ENCODE data around the gene CLASRP. TPM values are rescaled to one million over a fixed set of nuclear protein-coding genes. Genes with fewer than 3 reads are reported as not detected.

Gene CLASRP
- total RNA-seq, 1 donor = 49.4 TPM

DNA sequence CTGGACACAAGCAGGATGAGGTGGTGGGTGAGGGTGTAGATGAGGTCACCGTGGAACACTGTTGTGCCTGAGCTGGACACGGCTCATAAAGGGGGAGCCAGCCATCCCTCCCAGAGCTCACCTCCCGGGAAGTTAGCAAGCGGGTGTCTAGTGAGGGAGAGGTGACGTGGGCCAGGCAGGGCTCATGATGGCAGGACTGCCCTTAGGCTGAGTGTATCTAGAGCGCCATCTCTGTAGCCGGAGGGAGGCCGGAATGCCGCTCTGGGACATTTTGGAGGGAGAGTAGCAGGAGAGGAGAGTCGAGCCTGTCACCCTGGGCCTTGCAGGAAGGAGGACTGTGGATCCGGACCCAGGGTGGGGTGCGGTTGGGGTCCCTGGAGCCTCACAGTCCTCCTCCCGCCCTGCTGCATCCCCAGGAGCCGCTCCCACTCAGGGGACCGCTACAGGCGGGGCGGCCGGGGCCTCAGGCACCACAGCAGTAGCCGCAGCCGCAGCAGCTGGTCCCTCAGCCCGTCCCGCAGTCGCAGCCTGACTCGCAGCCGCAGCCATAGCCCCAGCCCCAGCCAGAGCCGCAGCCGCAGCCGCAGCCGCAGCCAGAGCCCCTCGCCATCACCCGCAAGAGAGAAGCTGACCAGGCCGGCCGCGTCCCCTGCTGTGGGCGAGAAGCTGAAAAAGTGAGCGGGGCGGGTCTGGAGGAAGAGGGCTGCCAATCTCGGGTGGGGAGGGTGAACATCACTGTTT is 28.2 kb downstream of the CLASRP start:
- Histone ChIP-seq H3K4me3 (ENCODE audit: low read length) (no peak overlapping the region), H3K9me3 (ENCODE audit: low read depth, low read length) (no peaks in the 10 kb centered on the region), H3K4me1 (ENCODE audit: insufficient read depth, low read length) (no peaks in the 10 kb centered on the region), H3K27me3 (ENCODE audit: insufficient read depth, low read length) (no peaks in the 10 kb centered on the region)

DNA sequence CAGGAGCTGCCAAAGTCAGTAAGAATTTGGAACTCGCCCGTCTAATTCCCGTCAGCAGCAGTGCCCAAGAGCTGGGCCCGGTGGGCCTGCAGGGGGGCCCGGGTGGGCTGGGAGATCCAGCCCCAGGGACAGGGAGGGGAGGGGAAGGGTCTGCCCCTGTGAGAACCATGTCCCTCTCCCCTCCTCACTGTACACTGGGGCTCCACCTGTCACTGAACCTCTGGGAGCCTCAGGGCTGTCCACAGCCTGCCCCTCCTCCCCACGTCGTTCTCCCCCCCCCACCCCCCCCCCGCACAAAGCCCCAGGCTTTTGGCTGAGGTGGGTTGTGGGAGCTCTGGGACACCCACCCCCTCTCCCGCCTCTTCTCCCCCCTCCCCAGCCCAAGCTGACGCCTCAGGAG is 29.2 kb downstream of the CLASRP start:
- no peak overlapping the region for H3K4me3 ChIP-seq (ENCODE audit: low read length)
- no peaks in the 10 kb centered on the region for H3K27me3 ChIP-seq (ENCODE audit: insufficient read depth, low read length)
- no peaks in the 10 kb centered on the region for H3K9me3 ChIP-seq (ENCODE audit: low read depth, low read length)
- H3K4me1 ChIP-seq (ENCODE audit: insufficient read depth, low read length) = no peaks in the 10 kb centered on the region

DNA sequence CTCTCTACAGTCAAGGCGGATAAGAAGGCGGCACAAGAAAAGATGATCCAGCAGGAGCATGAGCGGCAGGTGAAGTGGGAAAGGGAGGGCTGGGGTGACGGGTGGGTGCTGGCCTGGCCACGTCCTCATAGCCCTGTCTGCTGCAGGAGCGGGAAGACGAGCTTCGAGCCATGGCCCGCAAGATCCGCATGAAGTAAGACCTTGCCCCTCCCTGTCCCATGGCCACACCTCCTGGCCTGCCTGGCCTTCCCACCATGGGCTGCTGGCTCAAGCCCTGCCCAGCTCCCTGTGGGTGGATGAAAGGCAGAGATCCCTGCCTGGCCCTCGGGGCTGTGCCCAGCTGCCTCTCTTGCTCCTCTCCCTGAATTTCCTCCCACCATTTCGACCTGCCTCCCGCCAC is 30.2 kb downstream of the CLASRP start:
- Histone ChIP-seq H3K9me3 (ENCODE audit: low read depth, low read length) (no peaks in the 10 kb centered on the region), H3K4me1 (ENCODE audit: insufficient read depth, low read length) (peaks cover 4% of the 10 kb centered on the region), H3K4me3 (ENCODE audit: low read length) (no peak overlapping the region), H3K27me3 (ENCODE audit: insufficient read depth, low read length) (no peaks in the 10 kb centered on the region)

DNA sequence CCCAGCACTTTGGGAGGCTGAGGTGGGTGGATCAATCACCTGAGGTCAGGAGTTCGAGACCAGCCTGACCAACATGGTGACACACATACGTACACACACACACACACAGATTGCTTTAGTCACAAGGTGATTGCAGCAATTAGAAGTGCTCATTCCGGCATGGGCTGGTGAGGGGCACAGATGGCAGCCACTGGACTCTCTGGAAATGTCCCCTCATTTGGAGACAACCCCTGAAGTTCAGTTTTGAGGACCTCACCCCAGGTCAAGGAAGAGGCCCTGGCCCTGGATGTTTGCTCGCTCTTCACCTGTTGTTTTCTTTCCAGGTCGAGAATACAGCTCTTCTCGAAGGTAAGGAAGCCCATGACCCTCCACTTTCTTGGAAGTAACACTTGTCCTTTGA is 31.4 kb downstream of the CLASRP start:
- Histone ChIP-seq H3K9me3 (ENCODE audit: low read depth, low read length) (no peaks in the 10 kb centered on the region), H3K27me3 (ENCODE audit: insufficient read depth, low read length) (no peaks in the 10 kb centered on the region), H3K4me3 (ENCODE audit: low read length) (no peak overlapping the region), H3K4me1 (ENCODE audit: insufficient read depth, low read length) (peaks cover 15% of the 10 kb centered on the region)

DNA sequence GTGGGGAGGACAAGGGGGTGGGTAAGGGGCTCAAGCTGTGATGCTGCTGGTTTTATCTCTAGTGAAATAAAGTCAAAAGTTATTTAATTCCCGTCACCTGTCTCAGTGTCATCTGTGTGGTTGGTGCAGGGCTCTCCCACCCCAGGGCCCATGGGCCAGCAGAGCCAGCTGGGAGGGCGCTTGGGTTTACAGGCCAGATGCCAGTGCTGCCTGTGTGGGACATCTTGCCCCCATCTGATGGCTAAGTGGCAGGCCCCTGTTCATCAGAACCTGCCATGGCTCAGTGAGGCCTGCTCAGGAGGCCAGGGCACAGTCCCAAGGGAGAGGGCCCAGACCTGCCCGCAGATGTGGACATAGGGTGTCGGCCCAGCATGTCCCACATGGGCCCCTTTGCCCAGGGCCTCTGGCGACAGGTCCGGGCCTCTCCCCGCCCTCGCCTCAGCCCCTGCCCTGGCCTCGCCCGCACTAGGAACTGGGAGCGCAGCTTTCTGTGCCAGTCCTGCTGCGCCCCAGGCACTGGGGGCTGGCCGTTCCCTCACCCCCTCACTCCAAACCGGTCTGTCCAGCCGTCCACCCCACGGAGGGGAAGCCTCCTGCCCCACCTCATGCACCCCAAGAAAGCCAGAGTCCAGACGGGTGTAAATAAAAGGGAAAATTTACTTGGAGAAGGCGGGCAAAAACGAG is 32.2 kb downstream of the CLASRP start:
- no peaks in the 10 kb centered on the region for H3K27me3 ChIP-seq (ENCODE audit: insufficient read depth, low read length)

DNA sequence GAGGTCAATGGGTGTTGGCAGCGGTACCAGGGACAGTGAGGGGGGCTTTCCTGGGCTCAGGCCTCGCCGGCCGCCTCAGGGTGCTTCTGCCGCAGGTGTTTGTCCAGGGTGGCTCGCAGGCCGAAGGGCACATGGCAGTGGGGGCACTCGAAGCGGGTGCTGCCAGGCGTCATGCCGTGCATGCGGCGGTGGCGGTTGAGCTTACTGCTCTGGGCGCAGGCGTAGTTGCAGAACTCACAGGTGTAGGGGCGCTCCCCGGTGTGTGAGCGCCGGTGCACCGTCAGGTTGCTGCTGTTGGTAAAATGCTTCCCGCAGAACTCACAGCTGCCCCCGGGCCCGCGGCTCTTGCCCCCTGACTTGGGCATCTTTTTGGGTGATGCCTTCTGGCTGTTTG is 32.7 kb downstream of the CLASRP start:
- Histone ChIP-seq H3K4me3 (ENCODE audit: low read length) (no peak overlapping the region), H3K9me3 (ENCODE audit: low read depth, low read length) (no peaks in the 10 kb centered on the region), H3K4me1 (ENCODE audit: insufficient read depth, low read length) (peaks cover 17% of the 10 kb centered on the region), H3K27me3 (ENCODE audit: insufficient read depth, low read length) (no peaks in the 10 kb centered on the region)

More for the DNA sequence above, 32.2 kb downstream of the CLASRP start:
- H3K9me3 ChIP-seq (ENCODE audit: low read depth, low read length) = no peaks in the 10 kb centered on the region
- no peak overlapping the region for H3K4me3 ChIP-seq (ENCODE audit: low read length)
- peaks cover 15% of the 10 kb centered on the region for H3K4me1 ChIP-seq (ENCODE audit: insufficient read depth, low read length)

DNA sequence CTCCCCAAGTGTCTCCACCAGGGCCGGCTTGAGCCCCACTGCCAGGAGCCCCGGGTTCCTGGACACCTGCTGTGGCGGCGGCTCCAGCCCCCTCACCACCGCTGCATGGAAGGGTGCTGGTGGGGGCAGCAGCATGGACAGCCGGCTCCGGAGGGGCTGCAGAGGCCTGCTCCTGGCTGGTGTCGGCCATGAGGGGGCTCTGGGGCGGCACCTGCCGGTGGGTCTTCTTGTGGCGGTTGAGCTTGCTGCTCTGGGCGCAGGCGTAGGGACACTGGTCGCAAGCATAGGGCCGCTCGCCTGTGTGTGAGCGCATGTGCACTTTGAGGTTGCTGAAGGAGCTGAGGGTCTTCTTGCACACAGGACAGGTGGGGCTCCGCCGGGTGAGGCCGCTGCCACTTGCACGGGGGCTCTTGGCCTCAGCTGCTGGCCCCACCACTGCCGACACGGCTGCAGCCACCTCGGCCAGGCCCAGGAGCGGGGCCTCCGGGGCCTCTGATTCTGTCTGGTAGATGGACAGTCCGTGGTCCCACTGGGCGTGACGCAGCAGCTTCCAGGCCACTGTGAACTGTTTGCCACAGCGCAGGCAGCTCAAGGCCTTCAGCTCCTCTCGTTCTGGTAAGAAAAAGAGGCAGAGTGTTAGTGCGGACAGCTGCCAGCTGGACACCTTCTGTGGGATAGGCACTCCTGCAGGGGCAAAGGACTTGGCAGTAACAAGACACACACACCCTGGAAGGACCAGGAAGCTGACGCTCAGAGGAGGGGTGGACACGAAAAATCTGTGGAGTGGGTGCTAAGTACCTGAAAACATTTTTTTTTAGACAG is 33.3 kb downstream of the CLASRP start:
- H3K9me3 ChIP-seq (ENCODE audit: low read depth, low read length) = no peaks in the 10 kb centered on the region
- H3K4me1 ChIP-seq (ENCODE audit: insufficient read depth, low read length) = peaks cover 24% of the 10 kb centered on the region
- H3K27me3 ChIP-seq (ENCODE audit: insufficient read depth, low read length) = no peaks in the 10 kb centered on the region
- no peak overlapping the region for H3K4me3 ChIP-seq (ENCODE audit: low read length)

DNA sequence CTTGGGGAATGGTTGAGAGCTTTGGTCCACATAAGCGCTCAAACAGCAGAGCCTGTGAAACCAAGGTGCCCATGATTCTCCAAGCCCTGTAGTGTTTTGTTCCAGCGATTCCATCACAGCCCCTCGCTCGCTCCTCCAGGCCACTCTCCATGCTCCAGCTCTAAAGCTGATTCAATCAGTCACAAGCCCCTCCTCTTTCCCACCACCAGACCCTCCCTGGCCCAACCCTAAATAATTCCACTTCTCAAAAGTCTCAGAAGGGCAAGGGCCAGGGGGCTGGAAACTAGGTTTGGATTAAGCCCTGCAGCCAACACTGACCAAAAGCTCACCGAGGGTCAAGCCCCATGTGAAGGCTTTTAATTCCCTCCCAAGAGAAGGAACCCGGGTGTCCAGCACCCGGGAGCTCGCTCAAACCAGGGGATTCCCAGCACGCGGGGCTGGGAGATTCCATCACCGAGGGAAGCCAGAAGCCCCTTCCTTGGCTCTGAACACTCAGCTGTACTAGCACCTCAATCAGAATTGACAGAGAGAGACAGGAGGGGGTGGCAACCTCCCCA is 36.0 kb downstream of the CLASRP start:
- Histone ChIP-seq H3K4me3 (ENCODE audit: low read length) (peak overlapping the region; percentile 27), H3K27me3 (ENCODE audit: insufficient read depth, low read length) (no peaks in the 10 kb centered on the region), H3K9me3 (ENCODE audit: low read depth, low read length) (no peaks in the 10 kb centered on the region), H3K4me1 (ENCODE audit: insufficient read depth, low read length) (peaks cover 45% of the 10 kb centered on the region)

DNA sequence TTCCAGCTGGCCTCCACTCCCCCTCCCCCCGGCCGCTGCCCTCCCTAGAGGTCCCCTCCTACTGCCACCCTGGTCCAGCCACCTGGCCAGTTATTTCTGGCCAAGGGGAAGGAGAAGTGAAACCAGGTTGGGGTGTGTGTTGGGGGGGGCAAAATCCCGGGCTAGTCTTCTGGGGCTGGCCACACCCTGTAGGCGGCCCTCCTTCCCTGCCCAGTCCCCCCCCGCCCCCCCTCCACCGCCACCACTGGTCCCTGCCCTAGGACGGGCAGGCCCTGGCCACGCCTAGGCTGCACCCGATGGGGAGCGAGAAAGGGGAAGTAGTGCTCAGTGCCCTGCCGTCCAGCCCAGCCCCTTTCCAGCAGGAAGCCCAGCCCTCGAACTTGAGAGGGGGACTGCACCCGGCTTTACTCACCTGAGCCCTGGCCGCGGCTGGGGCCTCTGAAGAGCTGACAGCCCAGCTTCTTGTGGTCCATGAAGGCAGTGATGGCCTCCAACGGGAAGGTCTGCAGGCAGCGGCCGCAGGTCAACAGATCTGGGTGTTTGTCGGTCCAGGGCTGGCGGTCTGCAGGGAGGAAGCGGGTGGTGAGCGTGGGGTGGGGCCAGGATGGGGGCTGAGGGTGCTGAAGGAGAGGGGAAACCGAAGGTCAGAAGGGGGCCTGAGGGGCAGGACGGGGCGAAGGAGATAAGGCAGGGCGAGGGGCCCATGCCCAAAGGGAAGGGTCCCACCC is 36.6 kb downstream of the CLASRP start:
- peaks cover 51% of the 10 kb centered on the region for H3K4me1 ChIP-seq (ENCODE audit: insufficient read depth, low read length)
- H3K4me3 ChIP-seq (ENCODE audit: low read length) = peak overlapping the region; percentile 70
- H3K27me3 ChIP-seq (ENCODE audit: insufficient read depth, low read length) = no peaks in the 10 kb centered on the region
- H3K9me3 ChIP-seq (ENCODE audit: low read depth, low read length) = no peaks in the 10 kb centered on the region

DNA sequence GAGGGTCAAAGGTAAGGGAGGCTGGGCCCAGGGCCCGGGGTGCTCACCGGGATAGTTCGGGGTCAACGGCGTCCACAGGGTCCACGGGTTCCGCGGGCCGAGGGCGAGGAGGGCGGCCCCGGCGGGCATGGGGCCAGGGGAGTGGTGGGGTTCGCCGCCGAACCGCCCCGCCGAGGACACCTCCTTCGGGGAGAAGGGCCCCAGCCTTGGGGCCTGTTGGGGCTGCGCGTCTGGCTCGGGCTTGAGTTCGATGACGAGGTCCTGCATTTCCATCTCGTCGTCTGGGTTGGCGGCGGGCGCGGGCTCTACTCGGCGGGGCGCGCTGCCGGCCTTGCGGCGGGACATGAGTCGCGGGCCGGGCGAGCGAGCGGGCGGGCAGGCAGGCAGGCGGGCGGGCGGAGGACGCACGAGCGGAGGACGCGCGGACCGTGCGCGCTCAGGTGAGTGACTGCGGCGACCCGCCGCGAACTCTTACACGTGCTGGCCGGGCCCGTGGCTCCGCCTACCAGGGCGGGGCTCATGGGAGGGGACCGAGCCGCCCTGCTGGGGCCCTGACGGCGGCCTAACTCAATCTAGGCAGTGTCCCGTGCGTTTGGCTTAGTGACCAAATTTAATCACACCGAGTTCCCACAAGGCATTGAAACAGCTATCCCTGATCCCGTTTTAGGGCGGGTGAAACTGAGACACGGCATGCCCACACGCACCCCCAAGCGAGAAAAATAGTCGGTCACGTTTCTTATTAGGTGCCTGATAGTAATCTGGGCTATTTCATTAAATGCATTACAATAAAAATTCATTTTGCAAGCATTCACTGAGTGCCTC is 37.4 kb downstream of the CLASRP start, which contains the start of gene ZNF296:
TSS of gene ZNF296 (minus strand) at position 450 of the 822 bp plus-strand sequence. CDS start at position 345, 105 bp downstream.
- no peaks in the 10 kb centered on the region for H3K9me3 ChIP-seq (ENCODE audit: low read depth, low read length)
- H3K4me3 ChIP-seq (ENCODE audit: low read length) = peak within 1 kb of the TSS; percentile 70
- H3K4me1 ChIP-seq (ENCODE audit: insufficient read depth, low read length) = peaks cover 56% of the 10 kb centered on the region
- H3K27me3 ChIP-seq (ENCODE audit: insufficient read depth, low read length) = no peaks in the 10 kb centered on the region

DNA sequence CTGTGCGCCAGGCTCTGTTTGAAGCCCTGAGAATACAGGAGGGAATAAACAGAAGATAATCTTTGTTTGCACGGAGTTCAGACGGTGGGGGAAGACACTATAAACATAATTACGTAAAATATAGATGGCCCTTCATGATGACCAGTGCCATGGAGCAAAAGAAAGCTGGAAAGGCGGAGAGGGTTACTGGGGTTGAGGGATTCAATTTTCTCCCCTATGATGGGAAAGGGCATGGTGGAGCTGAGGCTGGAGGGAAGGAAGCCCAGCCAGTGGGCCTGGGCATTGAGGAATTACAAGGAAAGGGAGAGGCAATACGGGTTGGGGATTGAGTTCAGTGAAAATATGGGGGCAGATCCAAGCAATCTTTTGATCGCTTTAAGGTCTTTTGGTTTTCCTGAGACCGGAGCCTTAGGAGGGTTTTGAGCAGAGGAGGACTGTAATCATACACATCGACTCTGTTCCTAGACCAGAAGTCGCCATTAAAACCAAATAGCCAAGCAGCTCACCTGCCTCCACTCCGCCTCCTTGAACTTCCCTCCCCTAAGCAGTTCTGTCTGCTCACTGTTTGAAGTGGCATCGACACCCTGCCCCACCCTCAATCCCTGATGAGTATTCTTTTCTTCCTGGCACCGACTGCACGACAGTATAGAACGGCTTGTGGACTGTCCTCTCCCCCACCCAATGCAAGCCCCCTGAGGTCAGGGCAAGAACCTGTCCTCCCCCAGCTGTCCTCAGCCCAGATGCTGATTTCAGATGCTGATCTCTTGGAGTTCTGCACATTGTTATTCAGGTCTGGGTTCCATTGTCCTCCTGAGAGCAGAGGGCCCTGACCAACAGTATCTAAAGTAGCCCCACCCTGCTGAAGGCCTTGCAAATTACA is 38.2 kb downstream of the CLASRP start:
- Histone ChIP-seq H3K9me3 (ENCODE audit: low read depth, low read length) (no peaks in the 10 kb centered on the region), H3K4me3 (ENCODE audit: low read length) (peak overlapping the region; percentile 70), H3K27me3 (ENCODE audit: insufficient read depth, low read length) (no peaks in the 10 kb centered on the region), H3K4me1 (ENCODE audit: insufficient read depth, low read length) (peaks cover 56% of the 10 kb centered on the region)

DNA sequence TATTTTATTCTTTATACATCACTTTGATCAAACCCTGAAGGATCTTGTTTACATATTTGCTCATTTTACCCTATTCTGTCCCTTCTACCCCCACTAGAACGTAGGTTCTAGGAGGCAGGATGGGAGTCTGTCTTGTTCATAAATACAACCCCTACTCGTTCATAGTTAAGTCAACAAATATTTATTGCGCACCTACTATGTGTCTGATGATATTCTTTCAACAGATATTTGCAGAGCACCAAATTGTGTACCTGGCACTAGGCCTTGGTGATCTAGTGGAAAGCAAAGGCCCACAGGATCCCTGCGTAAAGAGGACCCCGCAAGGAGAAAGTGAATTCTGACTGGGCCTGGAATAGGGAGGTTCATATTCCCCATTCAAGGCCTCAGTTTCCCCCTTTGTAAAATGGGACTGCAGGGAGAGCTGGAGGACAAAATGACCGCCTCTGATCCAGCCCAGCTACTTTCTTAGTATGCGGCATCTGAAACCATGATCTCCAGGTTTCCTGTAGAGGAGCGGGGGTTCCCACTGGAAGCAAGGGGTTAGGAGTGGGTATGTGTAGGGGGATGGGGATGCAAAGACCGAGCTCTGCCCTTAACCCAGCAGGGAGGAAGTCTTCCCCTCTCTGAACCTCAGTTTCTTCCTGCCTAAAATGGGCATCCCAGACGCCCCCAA is 39.7 kb downstream of the CLASRP start:
- H3K4me1 ChIP-seq (ENCODE audit: insufficient read depth, low read length) = peaks cover 56% of the 10 kb centered on the region
- H3K4me3 ChIP-seq (ENCODE audit: low read length) = peak overlapping the region; percentile 84
- H3K9me3 ChIP-seq (ENCODE audit: low read depth, low read length) = no peaks in the 10 kb centered on the region
- no peaks in the 10 kb centered on the region for H3K27me3 ChIP-seq (ENCODE audit: insufficient read depth, low read length)
